ENCODE measurements around the gene ENPP1. TPM values are rescaled to one million over a fixed set of nuclear protein-coding genes. Genes with fewer than 3 reads are reported as not detected.

Gene ENPP1
- total RNA-seq, 1 experiment from 2014 or later: 6.5 TPM

- Histone ChIP-seq H3K36me3 (ENCODE audit: control insufficient read depth in 1 of 2, insufficient read depth in 2 of 2, low read length in 2 of 2) (no peaks in the 10 kb centered on the region), H3K27me3 (ENCODE audit: insufficient read depth, low read length) (no peaks in the 10 kb centered on the region), H3K27ac (ENCODE audit: low read depth, low read length) (no peak overlapping the region), H3K79me2 (ENCODE audit: insufficient read depth, low read length) (no peaks in the 10 kb centered on the region), H3K9ac (ENCODE audit: low read length) (no peak overlapping the region), H3K9me3 (ENCODE audit: control insufficient read depth in 1 of 2, insufficient read depth in 1 of 2, low read depth in 1 of 2, low read length in 2 of 2) (no peaks in the 10 kb centered on the region), H2AFZ (ENCODE audit: low read depth, low read length, poor library complexity, severe bottlenecking) (no peak overlapping the region), H3K4me2 (ENCODE audit: low read length) (no peak overlapping the region), H3K4me3 (replicated peaks in 1 of 2; ENCODE audit: low read depth in 1 of 2, low read length in 2 of 2) (no peak overlapping the region), H3K4me1 (ENCODE audit: control insufficient read depth in 1 of 2, insufficient read depth in 2 of 2, low read length in 2 of 2) (peaks cover 15 to 31% of the 10 kb centered on the region in 2 experiments), H3K9me2 (ENCODE audit: insufficient read depth) (no peaks in the 10 kb centered on the region; the same call in 1 of the 2 replicates), H4K20me1 (ENCODE audit: insufficient read depth) (no peaks in the 10 kb centered on the region)
- CTCF ChIA-PET: no interaction called here
- no TSS peak for BruUV-seq (replicated peaks)
- RAD21 ChIA-PET (ENCODE audit: low non-redundant PET in 1 of 2, low total read pairs in 2 of 2, uncharacterized antibody in 2 of 2, unreplicated experiment in 2 of 2): no interaction called here
- DNase-seq (ENCODE audit: low read depth, low spot score) (no peak), ATAC-seq (no peak)
- POLR2A ChIA-PET: no interaction called here
- intact Hi-C loops (cut with micrococcal nuclease): no loop called here
- TF ChIP-seq YY1 (IDR thresholded peaks at IDR 0.05; ENCODE audit: extremely low read depth, insufficient replicate concordance, low read depth, low read length) (no peak), SP1 (IDR thresholded peaks at IDR 0.05; ENCODE audit: low read depth) (peak; percentile 14; the same call in 1 of the 2 replicates)
Observed at GRCh38 chr6:131862476-131862875, 54.7 kb downstream of the ENPP1 start.

- H3K27me3 ChIP-seq (ENCODE audit: insufficient read depth, low read length): no peaks in the 10 kb centered on the region
- peaks cover 8 to 19% of the 10 kb centered on the region in 2 experiments; a peak in 3 of 4 replicates for H3K4me1 ChIP-seq (ENCODE audit: control insufficient read depth in 1 of 2, insufficient read depth in 2 of 2, low read length in 2 of 2)
- ChIA-PET CTCF (no interaction called here), POLR2A (interaction anchor here (0.5 to 0.6 kb wide), 2 partner anchors 184 to 707 kb away, joined by 3 to 5 read pairs; no protein-coding TSS in a partner anchor), RAD21 (ENCODE audit: low non-redundant PET in 1 of 2, low total read pairs in 2 of 2, uncharacterized antibody in 2 of 2, unreplicated experiment in 2 of 2) (no interaction called here)
- intact Hi-C loops (cut with micrococcal nuclease): no loop called here
- no peak overlapping the region for H3K9ac ChIP-seq (ENCODE audit: low read length)
- no TSS peak for BruUV-seq (replicated peaks)
- H3K27ac ChIP-seq (ENCODE audit: low read depth, low read length): no peak overlapping the region
- H3K9me3 ChIP-seq (ENCODE audit: control insufficient read depth in 1 of 2, insufficient read depth in 1 of 2, low read depth in 1 of 2, low read length in 2 of 2): no peaks in the 10 kb centered on the region
- H3K4me3 ChIP-seq (replicated peaks in 1 of 2; ENCODE audit: low read depth in 1 of 2, low read length in 2 of 2): no peak overlapping the region
- H3K9me2 ChIP-seq (ENCODE audit: insufficient read depth): no peaks in the 10 kb centered on the region; the same call in 1 of the 2 replicates
- ATAC-seq: no peak
- no peak overlapping the region for H2AFZ ChIP-seq (ENCODE audit: low read depth, low read length, poor library complexity, severe bottlenecking)
- DNase-seq (ENCODE audit: low read depth, low spot score): no peak
- H4K20me1 ChIP-seq (ENCODE audit: insufficient read depth): no peaks in the 10 kb centered on the region
- TF ChIP-seq TCF7L2 (IDR thresholded peaks at IDR 0.05; ENCODE audit: borderline replicate concordance, extremely low read depth, insufficient read depth, insufficient read length): no peak
- TF ChIP-seq RAD21 (IDR thresholded peaks at IDR 0.05; ENCODE audit: low read depth): no peak
- TF ChIP-seq, protein P1, sequence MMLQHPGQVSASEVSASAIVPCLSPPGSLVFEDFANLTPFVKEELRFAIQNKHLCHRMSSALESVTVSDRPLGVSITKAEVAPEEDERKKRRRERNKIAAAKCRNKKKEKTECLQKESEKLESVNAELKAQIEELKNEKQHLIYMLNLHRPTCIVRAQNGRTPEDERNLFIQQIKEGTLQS (IDR thresholded peaks at IDR 0.05): no peak
- H3K4me2 ChIP-seq (ENCODE audit: low read length): no peak overlapping the region
- no peaks in the 10 kb centered on the region for H3K79me2 ChIP-seq (ENCODE audit: insufficient read depth, low read length)
- no peaks in the 10 kb centered on the region for H3K36me3 ChIP-seq (ENCODE audit: control insufficient read depth in 1 of 2, insufficient read depth in 2 of 2, low read length in 2 of 2)
Observed at GRCh38 chr6:131867744-131868143, 59.9 kb downstream of the ENPP1 start.

Measured in HCT116 (cell line).